Activated naive CD4-positive, alpha-beta T cell treated with anti-CD3 and anti-CD28 coated beads, Interleukin-2, amount 50 U/mL, for 16 hours (primary cell): ENCODE measurements around the gene KCNN1.
A peak's percentile ranks its signal among the peaks of the same experiment; 100 is the strongest.
"Not testable (repeated sequence)": the region's sequence is repeated elsewhere in the genome, so short reads cannot be mapped to it uniquely, and the experiment has no call there.

ENCODE experiments used
- DNase-seq: peaks from one replicate; pipeline ENCODE4 v3.0.0-alpha.2; 2020

KCNN1 gene

GRCh38 chr19:17966550-17967256 lies at the start of gene KCNN1:
Gene KCNN1, plus strand, starts transcription at chr19:17967107. Its CDS starts 6,782 bp downstream, at chr19:17973889.
- DNase-seq: no peak

GRCh38 chr19:17918151-17918550 lies 48.8 kb upstream of the KCNN1 start:
- DNase-seq: not testable (repeated sequence)

GRCh38 chr19:17919122-17919521 lies 47.8 kb upstream of the KCNN1 start:
- not testable (repeated sequence) for DNase-seq

- no peak for DNase-seq
These were observed 46.4 kb upstream of the KCNN1 start for GRCh38 chr19:17920527-17920926.

GRCh38 chr19:17922138-17922537 lies 44.8 kb upstream of the KCNN1 start:
- DNase-seq: no peak

- no peak for DNase-seq
These were observed 40.9 kb upstream of the KCNN1 start for GRCh38 chr19:17926044-17926443.

- DNase-seq: no peak
These were observed 37.9 kb upstream of the KCNN1 start for GRCh38 chr19:17929056-17929455.

- no peak for DNase-seq
These were observed 35.2 kb upstream of the KCNN1 start for GRCh38 chr19:17931532-17932191.

- DNase-seq: peak; percentile 92
These were observed 34.2 kb upstream of the KCNN1 start, which contains the start of gene CCDC124 for GRCh38 chr19:17932485-17933338. Gene CCDC124, plus strand, starts transcription at chr19:17933015. Its CDS starts 3,406 bp downstream, at chr19:17936421.

- DNase-seq: no peak
These were observed 33.3 kb upstream of the KCNN1 start for GRCh38 chr19:17933414-17934129.

GRCh38 chr19:17936379-17936778 lies 30.5 kb upstream of the KCNN1 start:
- no peak for DNase-seq

- DNase-seq: no peak
These were observed 29.5 kb upstream of the KCNN1 start for GRCh38 chr19:17937371-17937900.

- peak; percentile 82 for DNase-seq
These were observed 28.6 kb upstream of the KCNN1 start for GRCh38 chr19:17938092-17938845.

GRCh38 chr19:17942181-17942580 lies 24.7 kb upstream of the KCNN1 start:
- no peak for DNase-seq

GRCh38 chr19:17942582-17943273 lies 24.2 kb upstream of the KCNN1 start:
- DNase-seq: no peak

- no peak for DNase-seq
These were observed 23.4 kb upstream of the KCNN1 start for GRCh38 chr19:17943274-17944221.

- DNase-seq: no peak
These were observed 22.6 kb upstream of the KCNN1 start for GRCh38 chr19:17944301-17944700.

- no peak for DNase-seq
These were observed 19.7 kb upstream of the KCNN1 start for GRCh38 chr19:17946965-17947784.
